ENCODE measurements around the gene CACNB2. TPM values are rescaled to one million over a fixed set of nuclear protein-coding genes. Genes with fewer than 3 reads are reported as not detected.

The CACNB2 gene
- total and polyA plus RNA-seq, 10 of the 15 experiments (the other 5 are each of a cell fraction or from before 2014, with no cell fraction given): 0.62 to 8.1 (median 1.2) TPM

DNA sequence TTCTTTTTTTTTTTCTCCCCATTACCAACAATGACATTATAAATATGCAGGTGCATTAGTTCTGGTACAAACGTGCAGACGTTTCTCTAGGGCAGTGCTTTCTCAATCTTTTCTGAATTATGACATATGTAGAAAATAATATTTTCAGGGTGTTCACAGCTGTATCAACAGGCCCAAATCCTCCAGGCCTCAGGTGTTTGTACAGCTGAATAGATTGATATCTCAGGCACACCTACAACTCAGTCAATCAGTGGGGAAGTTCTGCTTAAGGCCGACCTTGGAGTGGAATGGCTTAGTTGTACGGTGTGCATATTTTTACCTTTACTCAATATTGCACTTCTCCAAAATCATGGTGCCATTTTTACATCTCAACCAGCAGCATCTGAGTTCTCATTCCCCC, 71.6 kb downstream of the CACNB2 start:
- Histone ChIP-seq H3K4me1 (ENCODE audit: control insufficient read depth, insufficient read depth, low read length) (no peaks in the 10 kb centered on the region), H3K4me2 (ENCODE audit: control insufficient read depth, insufficient read depth) (no peak overlapping the region), H3K79me2 (ENCODE audit: control insufficient read depth, insufficient read depth, low read length) (no peaks in the 10 kb centered on the region), H3K9me3 (replicated peaks; ENCODE audit: control insufficient read depth, insufficient read depth, low read length) (no peaks in the 10 kb centered on the region), H3K9ac (ENCODE audit: control insufficient read depth, insufficient read depth, low read length) (no peak overlapping the region), H2AFZ (ENCODE audit: control insufficient read depth, low read depth, low read length) (no peak overlapping the region), H3K27ac (ENCODE audit: control insufficient read depth, insufficient read depth) (no peak overlapping the region), H3K27me3 (replicated peaks in 1 of 2; ENCODE audit: control insufficient read depth in 2 of 2, insufficient read depth in 2 of 2, low read length in 1 of 2) (no peaks in the 10 kb centered on the region; a peak in 1 of 4 replicates), H3K4me3 (no peak overlapping the region), H3K36me3 (ENCODE audit: control insufficient read depth in 2 of 2, insufficient read depth in 2 of 2, low read length in 1 of 2) (no peaks in the 10 kb centered on the region), H4K20me1 (ENCODE audit: control insufficient read depth, insufficient read depth) (no peaks in the 10 kb centered on the region)
- ChIA-PET SMC1A (ENCODE audit: uncharacterized antibody, unreplicated experiment) (interaction anchor here (0.8 to 1.2 kb wide), 2 partner anchors 19 to 364 kb away, joined by 3 to 4 read pairs; no protein-coding TSS in a partner anchor), POLR2A (no interaction called here), RAD21 (ENCODE audit: unreplicated experiment) (no interaction called here), CTCF (interaction anchor here (1.0 kb wide), 1 partner anchor 270 kb away, joined by 3 read pairs; no protein-coding TSS in a partner anchor)
- intact Hi-C loops (cut with micrococcal nuclease; ENCODE audit: unreplicated experiment): loop anchor here (10.0 kb wide), 1 partner anchor 337 kb away; no protein-coding TSS in a partner anchor
- 18% methylated on average over 4 of the region's 4 CpGs for WGBS (ENCODE audit: insufficient coverage, insufficient replicate concordance, low lambda C conversion rate, missing lambda C conversion rate)
- in situ Hi-C loops (cut with MboI): no loop called here
- ATAC-seq (no peak), DNase-seq (ENCODE audit: low read depth, low spot score) (no peak), FAIRE-seq (no peak)
- TF ChIP-seq IKZF2 (IDR thresholded peaks at IDR 0.05) (no peak), PAX8 (IDR thresholded peaks at IDR 0.05) (no peak), FOXM1 (IDR thresholded peaks at IDR 0.05; ENCODE audit: low read depth, low read length) (no peak), POLR2AphosphoS5 (IDR thresholded peaks at IDR 0.05; ENCODE audit: low read length) (no peak), RAD21 (IDR thresholded peaks at IDR 0.05; ENCODE audit: insufficient read depth, low read depth, low read length) (no peak), SUZ12 (IDR thresholded peaks at IDR 0.05; ENCODE audit: unreplicated experiment) (no peak), BMI1 (IDR thresholded peaks at IDR 0.05; ENCODE audit: borderline replicate concordance) (no peak), NBN (IDR thresholded peaks at IDR 0.05) (no peak), BRCA1 (IDR thresholded peaks at IDR 0.05; ENCODE audit: low read depth, low read length) (no peak), MEF2B (IDR thresholded peaks at IDR 0.05; ENCODE audit: partially characterized antibody, poor library complexity, severe bottlenecking) (no peak)
- TF ChIP-seq, protein P1, sequence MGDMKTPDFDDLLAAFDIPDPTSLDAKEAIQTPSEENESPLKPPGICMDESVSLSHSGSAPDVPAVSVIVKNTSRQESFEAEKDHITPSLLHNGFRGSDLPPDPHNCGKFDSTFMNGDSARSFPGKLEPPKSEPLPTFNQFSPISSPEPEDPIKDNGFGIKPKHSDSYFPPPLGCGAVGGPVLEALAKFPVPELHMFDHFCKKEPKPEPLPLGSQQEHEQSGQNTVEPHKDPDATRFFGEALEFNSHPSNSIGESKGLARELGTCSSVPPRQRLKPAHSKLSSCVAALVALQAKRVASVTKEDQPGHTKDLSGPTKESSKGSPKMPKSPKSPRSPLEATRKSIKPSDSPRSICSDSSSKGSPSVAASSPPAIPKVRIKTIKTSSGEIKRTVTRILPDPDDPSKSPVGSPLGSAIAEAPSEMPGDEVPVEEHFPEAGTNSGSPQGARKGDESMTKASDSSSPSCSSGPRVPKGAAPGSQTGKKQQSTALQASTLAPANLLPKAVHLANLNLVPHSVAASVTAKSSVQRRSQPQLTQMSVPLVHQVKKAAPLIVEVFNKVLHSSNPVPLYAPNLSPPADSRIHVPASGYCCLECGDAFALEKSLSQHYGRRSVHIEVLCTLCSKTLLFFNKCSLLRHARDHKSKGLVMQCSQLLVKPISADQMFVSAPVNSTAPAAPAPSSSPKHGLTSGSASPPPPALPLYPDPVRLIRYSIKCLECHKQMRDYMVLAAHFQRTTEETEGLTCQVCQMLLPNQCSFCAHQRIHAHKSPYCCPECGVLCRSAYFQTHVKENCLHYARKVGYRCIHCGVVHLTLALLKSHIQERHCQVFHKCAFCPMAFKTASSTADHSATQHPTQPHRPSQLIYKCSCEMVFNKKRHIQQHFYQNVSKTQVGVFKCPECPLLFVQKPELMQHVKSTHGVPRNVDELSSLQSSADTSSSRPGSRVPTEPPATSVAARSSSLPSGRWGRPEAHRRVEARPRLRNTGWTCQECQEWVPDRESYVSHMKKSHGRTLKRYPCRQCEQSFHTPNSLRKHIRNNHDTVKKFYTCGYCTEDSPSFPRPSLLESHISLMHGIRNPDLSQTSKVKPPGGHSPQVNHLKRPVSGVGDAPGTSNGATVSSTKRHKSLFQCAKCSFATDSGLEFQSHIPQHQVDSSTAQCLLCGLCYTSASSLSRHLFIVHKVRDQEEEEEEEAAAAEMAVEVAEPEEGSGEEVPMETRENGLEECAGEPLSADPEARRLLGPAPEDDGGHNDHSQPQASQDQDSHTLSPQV (IDR thresholded peaks at IDR 0.05): no peak
- TF ChIP-seq, protein P2, sequence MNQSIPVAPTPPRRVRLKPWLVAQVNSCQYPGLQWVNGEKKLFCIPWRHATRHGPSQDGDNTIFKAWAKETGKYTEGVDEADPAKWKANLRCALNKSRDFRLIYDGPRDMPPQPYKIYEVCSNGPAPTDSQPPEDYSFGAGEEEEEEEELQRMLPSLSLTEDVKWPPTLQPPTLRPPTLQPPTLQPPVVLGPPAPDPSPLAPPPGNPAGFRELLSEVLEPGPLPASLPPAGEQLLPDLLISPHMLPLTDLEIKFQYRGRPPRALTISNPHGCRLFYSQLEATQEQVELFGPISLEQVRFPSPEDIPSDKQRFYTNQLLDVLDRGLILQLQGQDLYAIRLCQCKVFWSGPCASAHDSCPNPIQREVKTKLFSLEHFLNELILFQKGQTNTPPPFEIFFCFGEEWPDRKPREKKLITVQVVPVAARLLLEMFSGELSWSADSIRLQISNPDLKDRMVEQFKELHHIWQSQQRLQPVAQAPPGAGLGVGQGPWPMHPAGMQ (IDR thresholded peaks at IDR 0.05; ENCODE audit: borderline replicate concordance): no peak
- BruUV-seq (replicated peaks): no TSS peak

Data from GM12878 (cell line).